GM18499 (cell line): Measurements from ENCODE around the gene MTHFSD.
"Not testable (repeated sequence)": the region's sequence is repeated elsewhere in the genome, so short reads cannot be mapped to it uniquely, and the experiment has no call there.

ENCODE experiments used
- ATAC-seq: cut with Tn5 transposase; IDR thresholded peaks from one replicate; pipeline ENCODE4 v1.9.1; 2021; ENCODE audit warnings: moderate number of reproducible peaks; ENCODE audit not compliant: insufficient read depth, unreplicated experiment

The MTHFSD gene

GRCh38 chr16:86554917-86555703 lies at the start of gene MTHFSD:
Gene MTHFSD, minus strand, starts transcription at chr16:86555235. Its CDS starts 51 bp downstream, at chr16:86555184.
- peak; percentile 55 for ATAC-seq

- ATAC-seq, result no peak
These were observed 49.6 kb upstream of the MTHFSD start for GRCh38 chr16:86604436-86605193.

- no peak for ATAC-seq
These were observed 47.5 kb upstream of the MTHFSD start for GRCh38 chr16:86602521-86602920.

GRCh38 chr16:86601356-86601755 lies 46.3 kb upstream of the MTHFSD start:
- ATAC-seq, result no peak

- no peak for ATAC-seq
These were observed 43.9 kb upstream of the MTHFSD start for GRCh38 chr16:86598607-86599565.

GRCh38 chr16:86597880-86598606 lies 43.0 kb upstream of the MTHFSD start:
- no peak for ATAC-seq

GRCh38 chr16:86597126-86597879 lies 42.3 kb upstream of the MTHFSD start:
- ATAC-seq, result no peak

- ATAC-seq, result no peak
These were observed 41.1 kb upstream of the MTHFSD start for GRCh38 chr16:86595983-86596605.

- no peak for ATAC-seq
These were observed 39.7 kb upstream of the MTHFSD start for GRCh38 chr16:86594721-86595120.

GRCh38 chr16:86593913-86594620 lies 39.0 kb upstream of the MTHFSD start:
- ATAC-seq, result no peak

GRCh38 chr16:86591270-86591669 lies 36.2 kb upstream of the MTHFSD start:
- ATAC-seq, result no peak

GRCh38 chr16:86590501-86591144 lies 35.6 kb upstream of the MTHFSD start:
- ATAC-seq, result no peak

- ATAC-seq, result not testable (repeated sequence)
These were observed 32.9 kb upstream of the MTHFSD start for GRCh38 chr16:86587955-86588354.

GRCh38 chr16:86587487-86587886 lies 32.5 kb upstream of the MTHFSD start:
- ATAC-seq, result no peak

GRCh38 chr16:86585821-86586611 lies 31.0 kb upstream of the MTHFSD start:
- no peak for ATAC-seq

- ATAC-seq, result no peak
These were observed 30.0 kb upstream of the MTHFSD start for GRCh38 chr16:86584726-86585721.
